Activated CD4-positive, alpha-beta T cell treated with anti-CD3 and anti-CD28 coated beads, Interleukin-2, Interleukin-4, amounts not matched to agents 100 ng/mL and 50 ng/mL, durations not matched to agents 16 hours and 8 hours (primary cell): ENCODE results near the gene ZNRF2.

ENCODE experiments used
- DNase-seq: peaks from one replicate; pipeline ENCODE4 v3.0.0-alpha.2; 2020; ENCODE audit warnings: low spot score

Gene ZNRF2

DNA sequence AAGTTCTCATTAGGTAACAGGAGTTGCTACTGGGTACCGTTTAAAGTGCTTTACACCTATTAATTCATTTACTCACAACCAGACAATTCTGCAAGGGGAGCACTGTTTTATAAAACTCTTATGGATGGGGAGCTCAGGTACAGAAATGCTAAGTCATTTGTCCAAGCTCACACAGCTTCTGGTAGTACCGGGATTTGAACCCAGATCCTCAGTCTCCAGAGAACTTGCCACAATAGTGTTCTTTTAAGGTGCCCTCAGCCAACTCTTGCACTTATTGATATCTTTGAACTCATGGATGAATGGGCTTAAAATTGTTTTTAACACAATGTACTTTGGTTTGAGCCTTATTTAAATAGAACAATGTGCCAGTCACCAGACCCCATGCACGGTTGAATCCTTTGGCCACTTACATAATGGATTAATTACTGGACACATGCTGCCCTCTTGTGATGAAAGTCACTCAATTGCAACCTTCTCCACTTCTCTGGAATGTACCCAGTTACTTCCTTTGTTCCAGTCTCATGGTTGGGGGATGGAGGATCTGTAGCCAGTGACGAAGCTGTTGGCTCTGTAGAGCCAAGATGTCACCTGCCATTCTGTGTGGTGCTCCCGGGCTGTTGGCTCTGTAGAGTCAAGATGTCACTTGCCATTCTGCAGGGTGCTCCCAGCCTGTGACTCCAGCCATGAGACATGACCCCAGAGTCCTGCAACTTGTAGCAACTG, 128.5 kb downstream of the ZNRF2 start:
- DNase-seq: peak; percentile 25

- no peak for DNase-seq
Observed at GRCh38 chr7:30413864-30414263, 129.5 kb downstream of the ZNRF2 start.
